ENCODE data around the gene DNAH10. TPM values are rescaled to one million over a fixed set of nuclear protein-coding genes. Genes with fewer than 3 reads are reported as not detected.

DNAH10 gene
- total RNA-seq, 2 experiments from 2014 or later = 0.11 to 0.19 TPM

- H3K79me2 ChIP-seq (ENCODE audit: insufficient read depth, low read depth, low read length) = no peaks in the 10 kb centered on the region
- CTCF ChIA-PET (ENCODE audit: unreplicated experiment) = no interaction called here
- H3K4me3 ChIP-seq (ENCODE audit: low read depth, low read length, poor library complexity, severe bottlenecking) = no peak overlapping the region
- TF ChIP-seq EZH2phosphoT487 (IDR thresholded peaks at IDR 0.05; ENCODE audit: borderline replicate concordance, low read depth, low read length) = no peak
- TF ChIP-seq CTCF (conservative IDR thresholded peaks at IDR 0.05; ENCODE audit: low read length) = no peak
- POLR2A ChIA-PET = interaction anchor here (1.3 kb wide), 1 partner anchor 14 kb away, joined by 7 read pairs; the partner anchor contains the start of gene ATP6V0A2
- H3K4me1 ChIP-seq (ENCODE audit: insufficient read depth, low read length, poor library complexity, severe bottlenecking) = no peaks in the 10 kb centered on the region
- peaks cover 90% of the 10 kb centered on the region for H3K36me3 ChIP-seq (ENCODE audit: insufficient read depth, low read length)
- H2AFZ ChIP-seq (ENCODE audit: low read length) = no peak overlapping the region
- no peaks in the 10 kb centered on the region for H4K20me1 ChIP-seq (ENCODE audit: insufficient read depth, low read length)
- H3K4me2 ChIP-seq (ENCODE audit: low read length) = no peak overlapping the region
- H3K9me3 ChIP-seq (ENCODE audit: low read length) = no peaks in the 10 kb centered on the region
- intact Hi-C loops (cut with micrococcal nuclease; ENCODE audit: unreplicated experiment) = no loop called here
- BruUV-seq (replicated peaks) = no TSS peak
- no peak overlapping the region for H3K27ac ChIP-seq (ENCODE audit: low read depth, low read length, poor library complexity, severe bottlenecking)
- H3K9me2 ChIP-seq (ENCODE audit: insufficient read depth, low read length) = no peaks in the 10 kb centered on the region
- DNase-seq (ENCODE audit: low spot score) = no peak
Measured at GRCh38 chr12:123726244-123726643, 35.9 kb upstream of the DNAH10 start.

GRCh38 chr12:123726962-123727361 lies 35.1 kb upstream of the DNAH10 start:
- Histone ChIP-seq H3K79me2 (ENCODE audit: insufficient read depth, low read depth, low read length) (no peaks in the 10 kb centered on the region), H2AFZ (ENCODE audit: low read length) (no peak overlapping the region), H3K4me2 (ENCODE audit: low read length) (no peak overlapping the region), H3K36me3 (ENCODE audit: insufficient read depth, low read length) (peaks cover 90% of the 10 kb centered on the region), H3K4me1 (ENCODE audit: insufficient read depth, low read length, poor library complexity, severe bottlenecking) (no peaks in the 10 kb centered on the region), H3K9me2 (ENCODE audit: insufficient read depth, low read length) (no peaks in the 10 kb centered on the region), H3K4me3 (ENCODE audit: low read depth, low read length, poor library complexity, severe bottlenecking) (no peak overlapping the region), H3K9me3 (ENCODE audit: low read length) (no peaks in the 10 kb centered on the region), H4K20me1 (ENCODE audit: insufficient read depth, low read length) (no peaks in the 10 kb centered on the region), H3K27ac (ENCODE audit: low read depth, low read length, poor library complexity, severe bottlenecking) (no peak overlapping the region)
- ChIA-PET POLR2A (no interaction called here), CTCF (ENCODE audit: unreplicated experiment) (no interaction called here)
- no peak for TF ChIP-seq CTCF (conservative IDR thresholded peaks at IDR 0.05; ENCODE audit: low read length)
- TF ChIP-seq EZH2phosphoT487 (IDR thresholded peaks at IDR 0.05; ENCODE audit: borderline replicate concordance, low read depth, low read length) = no peak
- BruUV-seq (replicated peaks) = no TSS peak
- intact Hi-C loops (cut with micrococcal nuclease; ENCODE audit: unreplicated experiment) = no loop called here
- DNase-seq (ENCODE audit: low spot score) = no peak

- no peaks in the 10 kb centered on the region for H3K9me3 ChIP-seq (ENCODE audit: low read length)
- H4K20me1 ChIP-seq (ENCODE audit: insufficient read depth, low read length) = no peaks in the 10 kb centered on the region
- no peak overlapping the region for H3K4me2 ChIP-seq (ENCODE audit: low read length)
- no peak for TF ChIP-seq EZH2phosphoT487 (IDR thresholded peaks at IDR 0.05; ENCODE audit: borderline replicate concordance, low read depth, low read length)
- TF ChIP-seq CTCF (conservative IDR thresholded peaks at IDR 0.05; ENCODE audit: low read length) = no peak
- H3K27ac ChIP-seq (ENCODE audit: low read depth, low read length, poor library complexity, severe bottlenecking) = no peak overlapping the region
- no peak for DNase-seq (ENCODE audit: low spot score)
- ChIA-PET CTCF (ENCODE audit: unreplicated experiment) (no interaction called here), POLR2A (no interaction called here)
- no peaks in the 10 kb centered on the region for H3K9me2 ChIP-seq (ENCODE audit: insufficient read depth, low read length)
- no peaks in the 10 kb centered on the region for H3K4me1 ChIP-seq (ENCODE audit: insufficient read depth, low read length, poor library complexity, severe bottlenecking)
- H2AFZ ChIP-seq (ENCODE audit: low read length) = no peak overlapping the region
- H3K4me3 ChIP-seq (ENCODE audit: low read depth, low read length, poor library complexity, severe bottlenecking) = no peak overlapping the region
- intact Hi-C loops (cut with micrococcal nuclease; ENCODE audit: unreplicated experiment) = no loop called here
- no peaks in the 10 kb centered on the region for H3K79me2 ChIP-seq (ENCODE audit: insufficient read depth, low read depth, low read length)
- no TSS peak for BruUV-seq (replicated peaks)
- peaks cover 88% of the 10 kb centered on the region for H3K36me3 ChIP-seq (ENCODE audit: insufficient read depth, low read length)
Measured at GRCh38 chr12:123727878-123728277, 34.2 kb upstream of the DNAH10 start.
